SK-N-SH (cell line): ENCODE data around the gene MAPRE2. TPM values are rescaled to one million over a fixed set of nuclear protein-coding genes. Genes with fewer than 3 reads are reported as not detected.

Source experiments
- CTCF ChIA-PET: fragments of 300-600, 350-600 bp; formaldehyde crosslinking; extraction: SDS; loops from one replicate; lab custom pipeline; 2021; lab: Yijun Ruan, JAX
- POLR2A ChIA-PET: fragments of 350-600 bp; sonication (Branson Sonifier 250); formaldehyde crosslinking; extraction: SDS; loops from one replicate; lab custom pipeline; 2020; ENCODE audit warnings: antibody characterized with exemption, inconsistent platforms; lab: Yijun Ruan, JAX
- DNase-seq: peaks from one replicate; pipeline ENCODE4 v3.0.0; 2012
- H2AFZ ChIP-seq: fragments of 200-600 bp; sonication (generic); 2 replicates; pipeline ENCODE4 v1.8.1; 2016; ENCODE audit warnings: antibody characterized with exemption, mild to moderate bottlenecking, low read depth
- H3F3A ChIP-seq: fragments of 200-600 bp; sonication (generic); replicated peaks from 2 replicates; pipeline ENCODE3; 2016; ENCODE audit warnings: antibody characterized with exemption, mild to moderate bottlenecking; ENCODE audit not compliant: insufficient read depth
- H3K27ac ChIP-seq, 2 experiments: fragments of 200-500 bp in 1 of 2; fragments of 200-600 bp in 1 of 2; sonication (Bioruptor generic) in 1 of 2; sonication (generic), shearing (Covaris generic) in 1 of 2; 2 replicates each; pipeline versions ENCODE4 v1.5.1 to v1.6.1; 2014 to 2016; ENCODE audit warnings: low read depth in 2 of 2, inconsistent platforms in 1 of 2, low read length in 1 of 2, mild to moderate bottlenecking in 1 of 2, mixed read lengths in 1 of 2
- H3K27me3 ChIP-seq: fragments of 200-600 bp; sonication (generic), shearing (Covaris generic); 2 replicates; pipeline ENCODE4 v1.6.1; 2016; ENCODE audit warnings: mixed run types; ENCODE audit not compliant: insufficient read depth
- H3K36me3 ChIP-seq, 2 experiments: fragments of 200-500 bp in 1 of 2; fragments of 200-600 bp in 1 of 2; sonication (Bioruptor generic) in 1 of 2; sonication (generic) in 1 of 2; replicated peaks in 1 of 2; 2 replicates each; pipeline versions ENCODE3 to v1.5.1; 2014 to 2016; ENCODE audit warnings: low read length in 1 of 2, mild to moderate bottlenecking in 1 of 2; ENCODE audit not compliant: insufficient read depth in 2 of 2, control insufficient read depth in 1 of 2
- H3K4me1 ChIP-seq, 2 experiments: fragments of 200-500 bp in 1 of 2; fragments of 200-600 bp in 1 of 2; sonication (Bioruptor generic) in 1 of 2; sonication (generic), shearing (Covaris generic) in 1 of 2; 2 replicates each; pipeline versions ENCODE4 v1.5.1 to v1.6.1; 2014 to 2016; ENCODE audit warnings: low read depth in 1 of 2, low read length in 1 of 2, mixed run types in 1 of 2; ENCODE audit not compliant: insufficient read depth in 2 of 2, control insufficient read depth in 1 of 2
- H3K4me2 ChIP-seq: fragments of 200-600 bp; sonication (generic), shearing (Covaris generic); 2 replicates; pipeline ENCODE4 v1.6.1; 2017; ENCODE audit warnings: mixed run types
- H3K4me3 ChIP-seq, 2 experiments: fragments of 200-500 bp in 1 of 2; fragments of 200-600 bp in 1 of 2; sonication (Bioruptor generic) in 1 of 2; sonication (generic), shearing (Covaris generic) in 1 of 2; 2 replicates each; pipeline versions ENCODE4 v1.5.1 to v1.8.1; 2014 to 2016; ENCODE audit warnings: low read depth in 2 of 2, inconsistent platforms in 1 of 2, low read length in 1 of 2, mild to moderate bottlenecking in 1 of 2, mixed read lengths in 1 of 2, moderate library complexity in 1 of 2
- H3K79me2 ChIP-seq: fragments of 200-600 bp; sonication (generic); 2 replicates; pipeline ENCODE4 v1.8.1; 2017; ENCODE audit warnings: mild to moderate bottlenecking; ENCODE audit not compliant: insufficient read depth
- H3K9ac ChIP-seq: fragments of 200-600 bp; sonication (generic); 2 replicates; pipeline ENCODE4 v1.6.1; 2017; ENCODE audit warnings: mixed run types
- H3K9me2 ChIP-seq: fragments of 200-600 bp; sonication (generic); 2 replicates; pipeline ENCODE4 v1.6.1; 2017; ENCODE audit warnings: mixed run types
- H3K9me3 ChIP-seq: fragments of 200-600 bp; sonication (generic); 2 replicates; pipeline ENCODE4 v1.6.1; 2017; ENCODE audit warnings: mixed run types, mild to moderate bottlenecking, moderate library complexity
- H4K20me1 ChIP-seq: fragments of 200-600 bp; sonication (generic); 2 replicates; pipeline ENCODE4 v1.6.1; 2017; ENCODE audit warnings: mild to moderate bottlenecking, mixed run types; ENCODE audit not compliant: insufficient read depth
- CHD2 ChIP-seq: fragments of 150-350 bp; IDR thresholded peaks from 2 replicates; pipeline ENCODE4 v1.6.1; 2018; ENCODE audit warnings: low read length; ENCODE audit not compliant: partially characterized antibody
- CTCF ChIP-seq: fragments of 200-600 bp; sonication (generic); IDR thresholded peaks from 2 replicates; pipeline ENCODE4 v1.6.1; 2017; ENCODE audit warnings: antibody characterized with exemption, mild to moderate bottlenecking, moderate library complexity
- ELF1 ChIP-seq: IDR thresholded peaks from 2 replicates; pipeline ENCODE4 v1.4.0; 2012
- FOSL2 ChIP-seq: IDR thresholded peaks from 2 replicates; pipeline ENCODE4 v1.4.0; 2012; ENCODE audit warnings: low read depth, mild to moderate bottlenecking, moderate library complexity, borderline replicate concordance
- FOXJ3 ChIP-seq: sonication (generic); formaldehyde crosslinking; IDR thresholded peaks from 2 replicates; pipeline ENCODE4 v1.5.1; 2020; ENCODE audit warnings: mild to moderate bottlenecking, missing genetic modification reagents
- GABPA ChIP-seq: IDR thresholded peaks from 2 replicates; pipeline ENCODE4 v1.4.0; 2012; ENCODE audit warnings: low read depth, mild to moderate bottlenecking
- JUND ChIP-seq: IDR thresholded peaks from 2 replicates; pipeline ENCODE4 v1.4.0; 2012
- MAX ChIP-seq: IDR thresholded peaks from 2 replicates; pipeline ENCODE4 v1.4.0; 2012; ENCODE audit warnings: low read depth
- NRF1 ChIP-seq: IDR thresholded peaks from 2 replicates; pipeline ENCODE4 v1.6.1; 2012; ENCODE audit warnings: low read depth, mild to moderate bottlenecking, low read length
- PBX3 ChIP-seq: IDR thresholded peaks from 2 replicates; pipeline ENCODE4; 2012
- RAD21 ChIP-seq: IDR thresholded peaks from 2 replicates; pipeline ENCODE4 v1.6.1; 2012; ENCODE audit warnings: mild to moderate bottlenecking, low read length
- RCOR1 ChIP-seq: fragments of 150-350 bp; IDR thresholded peaks from 2 replicates; pipeline ENCODE4 v1.6.1; 2017; ENCODE audit warnings: antibody characterized with exemption, low read length
- RFX5 ChIP-seq: IDR thresholded peaks from 2 replicates; pipeline ENCODE4 v1.6.1; 2012; ENCODE audit warnings: mild to moderate bottlenecking, improper control_type of control experiment, low read length
- RXRA ChIP-seq: IDR thresholded peaks from 2 replicates; pipeline ENCODE4 v1.4.0; 2012; ENCODE audit warnings: low read depth, mild to moderate bottlenecking, borderline replicate concordance
- SIN3A ChIP-seq: IDR thresholded peaks from 2 replicates; pipeline ENCODE4 v1.6.1; 2012; ENCODE audit warnings: low read depth, mild to moderate bottlenecking, low read length, moderate library complexity, borderline replicate concordance
- TAF1 ChIP-seq: IDR thresholded peaks from 2 replicates; pipeline ENCODE4 v1.6.1; 2012; ENCODE audit warnings: low read depth, mild to moderate bottlenecking, low read length, moderate library complexity, borderline replicate concordance
- TCF12 ChIP-seq: IDR thresholded peaks from 2 replicates; pipeline ENCODE4 v1.4.0; 2012
- USF1 ChIP-seq: IDR thresholded peaks from 2 replicates; pipeline ENCODE4 v1.4.0; 2012; ENCODE audit warnings: low read depth, borderline replicate concordance
- USF2 ChIP-seq: fragments of 150-350 bp; IDR thresholded peaks from 2 replicates; pipeline ENCODE4 v1.6.1; 2017; ENCODE audit warnings: antibody characterized with exemption, low read length, low read depth, borderline replicate concordance
- YY1 ChIP-seq: IDR thresholded peaks from 2 replicates; pipeline ENCODE4 v1.4.0; 2012; ENCODE audit warnings: low read depth, mild to moderate bottlenecking
- WGBS: methylation state at CpG from one replicate; pipeline ENCODE4 v1.1.6; 2017; ENCODE audit warnings: low lambda C conversion rate; 5-methylcytosine and 5-hydroxymethylcytosine counted together
- polyA plus RNA-seq, 3 experiments: library from polyadenylated mRNA; depleted of rRNA; stranded (reverse); fragments of >200 nt; gene quantifications; 2 replicates each; pipeline ENCODE4 v1.2.3, GENCODE V29; 2012

Gene MAPRE2
- polyA plus RNA-seq, 1 of the 3 experiments (the other 2 are of a cell fraction): 11.5 TPM

- TF ChIP-seq TCF12 (no peak), YY1 (no peak), RFX5 (no peak), RAD21 (no peak), MAX (no peak), PBX3 (no peak), ELF1 (no peak), CTCF (no peak), USF2 (no peak), FOSL2 (no peak), TAF1 (no peak)
- H3K9ac ChIP-seq: no peak overlapping the region
- H3K4me1 ChIP-seq: peaks cover 0 to 5% of the 10 kb centered on the region in 2 experiments; a peak in 2 of 4 replicates
- whole genome bisulfite sequencing: 94% methylated on average over 7 of the region's 7 CpGs
- ChIA-PET POLR2A (no interaction called here), CTCF (no interaction called here)
- no peaks in the 10 kb centered on the region for H3K36me3 ChIP-seq
- H3K79me2 ChIP-seq: 0 out of 2 replicates have a peak, but pooled peaks cover 7% of the 10 kb centered on the region
- no peaks in the 10 kb centered on the region for H4K20me1 ChIP-seq
- no peak overlapping the region for H3K27ac ChIP-seq
- H3K27me3 ChIP-seq: no peaks in the 10 kb centered on the region
- H3F3A ChIP-seq: no peaks in the 10 kb centered on the region
- H3K4me2 ChIP-seq: no peak overlapping the region
- no peak for DNase-seq
- no peak overlapping the region for H3K4me3 ChIP-seq
- H3K9me2 ChIP-seq: no peaks in the 10 kb centered on the region
- no peak overlapping the region for H2AFZ ChIP-seq
- H3K9me3 ChIP-seq: no peaks in the 10 kb centered on the region
Measured at GRCh38 chr18:35061804-35062203, 20.6 kb downstream of the MAPRE2 start.

GRCh38 chr18:35062408-35062807, 21.2 kb downstream of the MAPRE2 start:
- Histone ChIP-seq H3K4me2 (no peak overlapping the region), H3K9ac (no peak overlapping the region), H3K79me2 (0 out of 2 replicates have a peak, but pooled peaks cover 7% of the 10 kb centered on the region), H3K9me3 (no peaks in the 10 kb centered on the region), H3K27ac (no peak overlapping the region), H3K9me2 (no peaks in the 10 kb centered on the region), H2AFZ (no peak overlapping the region), H4K20me1 (no peaks in the 10 kb centered on the region), H3K4me3 (no peak overlapping the region), H3K27me3 (no peaks in the 10 kb centered on the region), H3F3A (no peaks in the 10 kb centered on the region), H3K4me1 (peaks cover 0 to 5% of the 10 kb centered on the region in 2 experiments; a peak in 2 of 4 replicates), H3K36me3 (no peaks in the 10 kb centered on the region)
- DNase-seq: no peak
- CTCF ChIA-PET: no interaction called here
- POLR2A ChIA-PET: no interaction called here
- 93% methylated on average over 5 of the region's 5 CpGs for WGBS
- TF ChIP-seq RCOR1: no peak
- no peak for TF ChIP-seq JUND
- TF ChIP-seq CHD2: no peak
- TF ChIP-seq RAD21: no peak
- TF ChIP-seq SIN3A: no peak
- no peak for TF ChIP-seq USF2
- TF ChIP-seq GABPA: no peak
- TF ChIP-seq NRF1: no peak
- TF ChIP-seq ELF1: no peak
- no peak for TF ChIP-seq PBX3
- TF ChIP-seq RXRA: no peak
- TF ChIP-seq YY1: no peak
- TF ChIP-seq FOXJ3 (CRISPR knock-in tag): no peak
- TF ChIP-seq USF1: no peak
- no peak for TF ChIP-seq MAX
